Neural crest cell (in vitro differentiated cells): ENCODE data around the gene UGT2B17. TPM values are rescaled to one million over a fixed set of nuclear protein-coding genes. Genes with fewer than 3 reads are reported as not detected.
"Not testable (repeated sequence)": the region's sequence is repeated elsewhere in the genome, so short reads cannot be mapped to it uniquely, and the experiment has no call there.

ENCODE experiments used
- DNase-seq: peaks from one replicate; pipeline ENCODE4 v3.0.0; 2021; ENCODE audit warnings: low read depth, mixed read lengths, low spot score
- H3K27ac Mint-ChIP-seq: one replicate; pipeline ENCODE4 v1.8.0; 2021; ENCODE audit warnings: mild to moderate bottlenecking, mixed read lengths; ENCODE audit not compliant: unreplicated experiment
- H3K27me3 Mint-ChIP-seq: 2 replicates; pipeline ENCODE4 v1.8.0; 2021; ENCODE audit warnings: low read depth, mild to moderate bottlenecking, mixed read lengths
- H3K36me3 Mint-ChIP-seq: 2 replicates; pipeline ENCODE4 v1.8.0; 2021; ENCODE audit warnings: low read depth, mild to moderate bottlenecking, mixed read lengths
- H3K4me1 Mint-ChIP-seq: 2 replicates; pipeline ENCODE4 v1.8.0; 2021; ENCODE audit warnings: mixed read lengths
- H3K4me3 Mint-ChIP-seq: one replicate; pipeline ENCODE4 v1.8.0; 2021; ENCODE audit warnings: mild to moderate bottlenecking, mixed read lengths
- H3K9me3 Mint-ChIP-seq: 2 replicates; pipeline ENCODE4 v1.8.0; 2021; ENCODE audit warnings: mixed read lengths
- total RNA-seq: library from RNA; stranded (reverse); gene quantifications from 2 replicates; pipeline ENCODE4 v1.2.1, GENCODE V29; 2021
- TF ChIP-seq, protein P1 (sequence below): fragments of 200-600 bp; sonication (generic); conservative IDR thresholded peaks from 2 replicates; pipeline ENCODE4 v1.5.0; 2021; ENCODE audit warnings: antibody characterized with exemption, mild to moderate bottlenecking

The UGT2B17 gene
- total RNA-seq, 1 donor from 2014 or later, result not detected

DNA sequence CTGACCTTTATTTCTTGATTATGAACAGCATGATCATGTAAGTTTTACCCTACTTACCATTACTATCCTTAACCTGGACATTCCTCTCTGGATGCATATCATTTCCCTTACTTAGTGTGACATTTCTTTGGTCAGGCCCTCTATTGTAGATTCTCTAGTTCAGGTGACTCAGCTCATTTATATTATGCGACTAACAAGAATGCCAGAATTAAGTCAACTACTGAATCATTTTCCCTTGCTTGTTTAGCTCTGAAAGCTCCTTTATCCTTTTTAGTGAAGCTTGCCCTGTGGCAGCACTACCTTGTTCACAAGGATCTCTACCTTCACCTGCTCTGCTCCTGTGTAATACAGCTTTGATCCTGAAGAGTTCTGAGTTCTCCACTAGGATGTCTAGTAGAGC is 15.1 kb upstream of the UGT2B17 start:
- Mint-ChIP-seq H3K36me3 (no peaks in the 10 kb centered on the region), H3K4me1 (no peaks in the 10 kb centered on the region), H3K27ac (no peak overlapping the region), H3K4me3 (no peak overlapping the region), H3K27me3 (no peaks in the 10 kb centered on the region), H3K9me3 (no peaks in the 10 kb centered on the region)
- DNase-seq, result no peak
- TF ChIP-seq, protein P1, sequence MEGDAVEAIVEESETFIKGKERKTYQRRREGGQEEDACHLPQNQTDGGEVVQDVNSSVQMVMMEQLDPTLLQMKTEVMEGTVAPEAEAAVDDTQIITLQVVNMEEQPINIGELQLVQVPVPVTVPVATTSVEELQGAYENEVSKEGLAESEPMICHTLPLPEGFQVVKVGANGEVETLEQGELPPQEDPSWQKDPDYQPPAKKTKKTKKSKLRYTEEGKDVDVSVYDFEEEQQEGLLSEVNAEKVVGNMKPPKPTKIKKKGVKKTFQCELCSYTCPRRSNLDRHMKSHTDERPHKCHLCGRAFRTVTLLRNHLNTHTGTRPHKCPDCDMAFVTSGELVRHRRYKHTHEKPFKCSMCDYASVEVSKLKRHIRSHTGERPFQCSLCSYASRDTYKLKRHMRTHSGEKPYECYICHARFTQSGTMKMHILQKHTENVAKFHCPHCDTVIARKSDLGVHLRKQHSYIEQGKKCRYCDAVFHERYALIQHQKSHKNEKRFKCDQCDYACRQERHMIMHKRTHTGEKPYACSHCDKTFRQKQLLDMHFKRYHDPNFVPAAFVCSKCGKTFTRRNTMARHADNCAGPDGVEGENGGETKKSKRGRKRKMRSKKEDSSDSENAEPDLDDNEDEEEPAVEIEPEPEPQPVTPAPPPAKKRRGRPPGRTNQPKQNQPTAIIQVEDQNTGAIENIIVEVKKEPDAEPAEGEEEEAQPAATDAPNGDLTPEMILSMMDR, result no peak

DNA sequence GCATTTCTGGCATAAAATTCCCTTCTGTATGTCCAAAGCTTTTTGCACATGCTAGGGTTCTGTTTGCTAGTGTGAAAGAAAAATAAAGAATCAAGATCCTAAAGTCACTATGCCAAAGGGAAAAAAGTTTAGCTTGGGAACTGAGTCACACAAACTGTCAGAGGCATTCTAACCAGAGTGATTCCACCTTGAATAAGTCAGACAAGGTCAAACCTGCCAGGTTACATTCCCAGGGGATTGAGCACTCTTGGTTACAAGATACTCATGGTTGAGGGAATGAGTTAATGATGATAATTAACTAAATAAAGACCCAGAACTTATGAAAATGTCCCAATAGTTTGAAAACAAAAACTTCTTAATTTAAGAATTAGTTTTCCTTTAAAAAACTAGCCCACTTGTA is 13.7 kb upstream of the UGT2B17 start:
- H3K27ac Mint-ChIP-seq, result no peak overlapping the region
- H3K9me3 Mint-ChIP-seq, result no peaks in the 10 kb centered on the region
- DNase-seq, result no peak
- no peaks in the 10 kb centered on the region for H3K36me3 Mint-ChIP-seq
- no peak overlapping the region for H3K4me3 Mint-ChIP-seq
- TF ChIP-seq, protein P1, result no peak
- H3K4me1 Mint-ChIP-seq, result no peaks in the 10 kb centered on the region
- no peaks in the 10 kb centered on the region for H3K27me3 Mint-ChIP-seq

DNA sequence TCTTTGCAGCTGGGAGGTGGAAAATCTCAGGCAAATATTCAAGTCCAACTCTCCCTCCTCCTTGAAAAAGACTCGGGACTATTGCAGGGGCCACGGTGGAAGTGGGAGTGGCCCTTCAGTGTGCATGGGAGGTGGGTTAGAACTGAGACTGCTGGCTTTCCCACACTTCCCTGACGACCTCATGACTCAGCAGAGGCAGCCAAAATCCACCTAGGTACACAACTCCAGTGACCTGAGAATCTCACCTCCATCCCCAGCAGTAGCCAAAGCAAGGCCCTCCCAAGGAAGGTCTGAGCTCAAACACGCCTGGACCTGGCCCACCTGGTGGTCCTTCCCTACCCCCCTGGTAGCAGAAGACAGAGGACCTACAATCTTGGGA is 6.2 kb upstream of the UGT2B17 start:
- H3K9me3 Mint-ChIP-seq, result peaks cover 4% of the 10 kb centered on the region
- no peak overlapping the region for H3K27ac Mint-ChIP-seq
- no peak for DNase-seq
- no peaks in the 10 kb centered on the region for H3K4me1 Mint-ChIP-seq
- no peak overlapping the region for H3K4me3 Mint-ChIP-seq
- H3K27me3 Mint-ChIP-seq, result no peaks in the 10 kb centered on the region
- TF ChIP-seq, protein P1, result no peak
- H3K36me3 Mint-ChIP-seq, result no peaks in the 10 kb centered on the region

DNA sequence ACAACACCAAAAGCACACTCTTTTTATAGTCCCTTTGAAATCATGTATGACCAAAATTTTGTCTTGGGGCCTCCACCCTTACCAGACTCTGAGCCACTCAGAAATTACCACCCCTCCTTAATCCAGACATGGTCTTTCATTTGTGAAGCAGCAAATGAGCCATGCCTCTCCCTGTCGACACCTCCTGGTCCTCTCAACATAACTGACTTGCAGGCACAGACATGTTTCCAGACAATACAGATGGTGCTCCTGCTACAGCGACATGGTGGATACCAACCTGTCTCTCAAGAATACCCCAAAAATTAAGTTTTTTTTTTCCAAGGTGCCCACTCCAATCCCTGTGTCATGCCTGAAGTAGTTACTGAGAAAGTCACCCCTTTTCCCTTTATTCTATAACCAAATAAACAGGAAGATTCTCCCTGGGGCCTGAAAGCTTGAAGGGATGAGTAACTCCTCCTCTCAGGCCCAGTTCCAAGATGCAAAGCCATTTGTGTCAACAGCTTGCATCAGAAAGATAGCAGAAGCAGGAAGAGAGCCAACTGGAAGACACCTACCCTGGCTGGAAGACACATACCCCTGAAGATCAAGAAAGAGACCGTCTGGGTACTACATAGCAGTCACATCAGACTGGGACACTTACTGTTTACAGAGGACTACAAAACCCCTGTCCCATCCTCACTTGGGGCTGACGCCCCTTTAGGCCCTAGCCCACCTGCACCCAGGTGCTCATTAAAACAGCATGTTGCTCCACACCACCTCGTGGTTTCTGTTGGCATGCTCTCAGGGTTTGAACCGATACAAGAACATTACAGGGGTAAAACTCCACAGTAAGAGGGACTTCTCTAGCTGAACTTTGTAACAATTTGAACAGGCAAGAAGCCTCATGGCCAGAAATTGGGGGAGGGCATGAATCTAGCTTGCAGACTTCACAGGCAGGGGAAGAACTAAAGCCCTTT is 5.5 kb upstream of the UGT2B17 start:
- DNase-seq, result no peak
- Mint-ChIP-seq H3K36me3 (no peaks in the 10 kb centered on the region), H3K9me3 (peaks cover 4% of the 10 kb centered on the region), H3K27ac (no peak overlapping the region), H3K4me3 (no peak overlapping the region), H3K4me1 (no peaks in the 10 kb centered on the region), H3K27me3 (no peaks in the 10 kb centered on the region)
- TF ChIP-seq, protein P1, result no peak

DNA sequence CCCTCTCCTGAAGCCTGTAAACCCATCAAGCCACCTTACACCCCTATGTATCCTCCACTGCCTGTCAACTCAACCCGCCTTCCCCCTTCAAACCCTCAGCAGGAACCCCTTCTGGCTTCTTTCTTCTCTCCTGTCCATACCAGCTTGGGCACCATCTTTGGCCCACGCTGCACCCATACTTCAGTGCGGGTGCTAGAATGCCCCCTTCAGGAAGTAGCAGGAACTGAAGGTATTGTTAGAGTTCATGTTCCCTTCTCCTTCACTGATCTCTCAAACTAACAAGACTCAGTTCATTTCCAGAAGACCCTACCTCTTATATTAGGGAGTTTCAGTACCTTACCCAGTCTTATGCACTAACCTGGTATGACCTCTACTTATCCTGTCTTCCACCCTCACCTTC is 1.5 kb upstream of the UGT2B17 start:
- DNase-seq, result no peak
- Mint-ChIP-seq H3K27ac (no peak overlapping the region), H3K4me3 (no peak overlapping the region), H3K36me3 (no peaks in the 10 kb centered on the region), H3K4me1 (no peaks in the 10 kb centered on the region), H3K27me3 (no peaks in the 10 kb centered on the region), H3K9me3 (peaks cover 4% of the 10 kb centered on the region)
- TF ChIP-seq, protein P1, result no peak

DNA sequence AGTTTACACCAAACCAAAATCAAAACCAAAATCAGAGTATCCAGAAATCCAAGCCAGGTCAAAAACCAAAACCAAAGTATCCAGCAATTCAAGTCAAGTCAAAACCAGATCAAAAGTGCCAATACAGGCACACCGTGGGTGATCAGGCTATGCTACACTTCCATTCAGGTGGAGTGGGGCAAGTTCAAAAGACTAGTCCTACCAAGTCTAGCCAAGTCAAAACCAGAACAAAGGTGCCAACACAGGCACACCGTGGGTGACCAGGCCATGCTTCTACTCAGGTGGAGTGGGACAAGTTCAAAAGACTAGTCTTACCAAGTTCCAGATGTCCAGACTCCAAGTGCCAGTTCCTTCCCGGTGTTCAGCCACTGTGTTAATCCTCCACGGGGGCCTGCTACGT is 486 bp downstream of the UGT2B17 start:
- not testable (repeated sequence) for H3K4me3 Mint-ChIP-seq, H3K9me3 Mint-ChIP-seq, H3K36me3 Mint-ChIP-seq, H3K4me1 Mint-ChIP-seq, H3K27ac Mint-ChIP-seq, H3K27me3 Mint-ChIP-seq, DNase-seq
